ENCODE measurements around the gene CASTOR1. TPM values are rescaled to one million over a fixed set of nuclear protein-coding genes. Genes with fewer than 3 reads are reported as not detected.

CASTOR1 gene
- polyA plus RNA-seq, 1 of the 3 experiments (the other 2 are of a cell fraction), result 14.4 TPM

GRCh38 chr22:30313527-30314363, 24.4 kb upstream of the CASTOR1 start (continued):
- no peak for TF ChIP-seq ZBTB33 (IDR thresholded peaks at IDR 0.05; ENCODE audit: borderline replicate concordance, low read depth)
- no peak for TF ChIP-seq EZH2phosphoT487 (IDR thresholded peaks at IDR 0.05; ENCODE audit: borderline replicate concordance, low read depth)
- TF ChIP-seq EP300 (IDR thresholded peaks at IDR 0.05; ENCODE audit: borderline replicate concordance in 1 of 2, low read depth in 1 of 2, low read length in 1 of 2), result 0 out of 4 replicates have a peak, but pooled peaks of 1 of the 2 experiments have one; percentile 41
- no peak for TF ChIP-seq ELF1 (IDR thresholded peaks at IDR 0.05)
- peak; percentile 42 for TF ChIP-seq PBX3 (IDR thresholded peaks at IDR 0.05)
- no peak for TF ChIP-seq MXI1 (IDR thresholded peaks at IDR 0.05; ENCODE audit: low read depth, low read length)
- no peak for TF ChIP-seq GABPA (IDR thresholded peaks at IDR 0.05; ENCODE audit: low read depth)
- no peak for TF ChIP-seq SMC3 (IDR thresholded peaks at IDR 0.05; ENCODE audit: low read depth, low read length)
- no peak for TF ChIP-seq FOXM1 (IDR thresholded peaks at IDR 0.05; ENCODE audit: low read depth)
- TF ChIP-seq RFX5 (IDR thresholded peaks at IDR 0.05; ENCODE audit: low read length), result no peak
- TF ChIP-seq FOSL2 (IDR thresholded peaks at IDR 0.05; ENCODE audit: borderline replicate concordance, low read depth), result no peak

GRCh38 chr22:30312053-30312452, 22.7 kb upstream of the CASTOR1 start:
- Histone ChIP-seq H3F3A (replicated peaks; ENCODE audit: insufficient read depth) (peaks cover 25% of the 10 kb centered on the region), H3K36me3 (replicated peaks in 1 of 2; ENCODE audit: control insufficient read depth in 1 of 2, insufficient read depth in 2 of 2, low read length in 1 of 2) (no peaks in the 10 kb centered on the region), H2AFZ (ENCODE audit: low read depth) (no peak overlapping the region), H3K4me3 (ENCODE audit: low read depth in 2 of 2, low read length in 1 of 2) (no peak overlapping the region), H3K4me2 (peak overlapping the region; percentile 73), H3K27me3 (ENCODE audit: insufficient read depth) (no peaks in the 10 kb centered on the region), H3K9me3 (no peaks in the 10 kb centered on the region), H3K4me1 (ENCODE audit: control insufficient read depth in 1 of 2, insufficient read depth in 2 of 2, low read depth in 1 of 2, low read length in 1 of 2) (peaks cover 26 to 35% of the 10 kb centered on the region in 2 experiments; a peak in 3 of 4 replicates), H3K27ac (ENCODE audit: low read depth in 2 of 2, low read length in 1 of 2) (peak overlapping the region in 1 of 2 experiments; percentile 66; a peak in 2 of 4 replicates), H3K9ac (peak overlapping the region; percentile 21; the same call in 1 of the 2 replicates), H3K9me2 (no peaks in the 10 kb centered on the region), H3K79me2 (ENCODE audit: insufficient read depth) (peaks cover 79% of the 10 kb centered on the region), H4K20me1 (ENCODE audit: insufficient read depth) (peaks cover 72% of the 10 kb centered on the region)
- ChIA-PET CTCF (interaction anchor here (6.5 kb wide), 1 partner anchor 23 kb away, joined by 31 read pairs; the partner anchor contains the start of gene CASTOR1), POLR2A (interaction anchor here (1.0 kb wide), 1 partner anchor 17 kb away, joined by 3 read pairs; no protein-coding TSS in a partner anchor)
- no peak for DNase-seq
- 50% methylated on average over 6 of the region's 6 CpGs for WGBS (ENCODE audit: low lambda C conversion rate)
- no peak for TF ChIP-seq RAD21 (IDR thresholded peaks at IDR 0.05; ENCODE audit: low read length)
- no peak for TF ChIP-seq NRF1 (IDR thresholded peaks at IDR 0.05; ENCODE audit: low read depth, low read length)
- TF ChIP-seq RCOR1 (IDR thresholded peaks at IDR 0.05; ENCODE audit: low read length), result no peak
- peak; percentile 25; the same call in 1 of the 2 replicates for TF ChIP-seq REST (IDR thresholded peaks at IDR 0.05; ENCODE audit: low read depth, low read length)
- TF ChIP-seq SIN3A (IDR thresholded peaks at IDR 0.05; ENCODE audit: borderline replicate concordance, low read depth, low read length), result no peak
- peak; percentile 73 for TF ChIP-seq TCF12 (IDR thresholded peaks at IDR 0.05)
- no peak for TF ChIP-seq FOXJ3 (CRISPR knock-in tag; IDR thresholded peaks at IDR 0.05)
- peak; percentile 77 for TF ChIP-seq JUND (IDR thresholded peaks at IDR 0.05)
- no peak; the same call in 1 of the 2 replicates for TF ChIP-seq MAX (IDR thresholded peaks at IDR 0.05; ENCODE audit: low read depth)
- no peak for TF ChIP-seq FOXM1 (IDR thresholded peaks at IDR 0.05; ENCODE audit: low read depth)
- peak; percentile 75; the same call in 1 of the 2 replicates for TF ChIP-seq MEF2A (IDR thresholded peaks at IDR 0.05; ENCODE audit: borderline replicate concordance, low read depth)
- peak; percentile 48; the same call in 1 of the 2 replicates for TF ChIP-seq RXRA (IDR thresholded peaks at IDR 0.05; ENCODE audit: borderline replicate concordance, low read depth)
- peak; percentile 22; the same call in 1 of the 2 replicates for TF ChIP-seq NFIC (IDR thresholded peaks at IDR 0.05; ENCODE audit: borderline replicate concordance)
- no peak for TF ChIP-seq USF1 (IDR thresholded peaks at IDR 0.05; ENCODE audit: borderline replicate concordance, low read depth)
- TF ChIP-seq EP300 (IDR thresholded peaks at IDR 0.05; ENCODE audit: borderline replicate concordance in 1 of 2, low read depth in 1 of 2, low read length in 1 of 2), result no peak; a peak in 1 of 4 replicates

Data from SK-N-SH (cell line).